ENCODE data around the gene LRRC26. TPM values are rescaled to one million over a fixed set of nuclear protein-coding genes. Genes with fewer than 3 reads are reported as not detected.

Gene LRRC26
- total RNA-seq, 1 experiment from 2014 or later = 2.4 TPM

DNA sequence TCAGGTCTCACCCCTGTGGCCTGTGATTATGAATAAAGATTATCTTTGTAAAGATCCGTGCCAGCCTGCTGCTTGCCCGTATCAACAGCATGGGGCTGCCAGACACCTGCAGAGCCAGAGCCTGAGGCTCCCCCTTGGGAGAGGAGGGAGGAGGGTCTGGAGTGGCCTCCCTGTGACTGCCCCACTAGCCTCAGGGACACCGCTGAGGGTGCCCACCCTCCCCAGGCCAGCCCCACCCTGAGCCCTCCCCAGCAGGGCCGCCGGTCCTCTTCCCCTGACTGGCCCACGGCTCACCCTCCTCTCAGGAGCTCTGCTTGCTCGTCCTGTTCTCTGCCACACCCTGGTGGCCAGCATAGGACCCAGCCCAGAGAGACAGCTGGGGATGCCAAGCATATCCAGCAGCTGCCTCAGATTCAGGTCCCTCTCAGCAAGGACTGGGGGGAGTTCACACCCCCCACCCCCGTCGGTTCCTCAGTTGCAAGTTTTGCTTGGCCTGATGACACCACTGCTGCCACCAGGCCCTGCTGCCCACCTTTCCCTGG, 20.5 kb upstream of the LRRC26 start:
- peaks cover 57% of the 10 kb centered on the region for H3K79me2 ChIP-seq (ENCODE audit: insufficient read depth, low read length)
- POLR2A ChIA-PET = interaction anchor here (0.7 to 3.5 kb wide), 2 partner anchors 8 to 64 kb away, joined by 3 to 20 read pairs; no protein-coding TSS in a partner anchor
- H3K27ac ChIP-seq (ENCODE audit: low read depth, low read length) = peak overlapping the region; percentile 99; the same call in 1 of the 2 replicates
- peak overlapping the region in 1 of 2 experiments; percentile 100; a peak in 2 of 4 replicates for H3K4me3 ChIP-seq (replicated peaks in 1 of 2; ENCODE audit: low read depth in 1 of 2, low read length in 2 of 2)
- CTCF ChIA-PET = interaction anchor here (0.7 to 1.3 kb wide), 3 partner anchors 70 to 155 kb away, joined by 3 to 4 read pairs (median 3); partner anchors contain the start of gene MAN1B1
- H3K36me3 ChIP-seq (ENCODE audit: control insufficient read depth in 1 of 2, insufficient read depth in 2 of 2, low read length in 2 of 2) = peaks cover 0 to 23% of the 10 kb centered on the region in 2 experiments; a peak in 1 of 4 replicates
- no peaks in the 10 kb centered on the region for H3K27me3 ChIP-seq (ENCODE audit: insufficient read depth, low read length)
- no peak for DNase-seq (ENCODE audit: low read depth, low spot score)
- RAD21 ChIA-PET (ENCODE audit: low non-redundant PET in 1 of 2, low total read pairs in 2 of 2, uncharacterized antibody in 2 of 2, unreplicated experiment in 2 of 2) = interaction anchor here in 1 of 2 experiments (0.6 kb wide), 1 partner anchor 33 kb away, joined by 5 read pairs; no protein-coding TSS in a partner anchor
- peaks cover 25 to 45% of the 10 kb centered on the region in 2 experiments for H3K4me1 ChIP-seq (ENCODE audit: control insufficient read depth in 1 of 2, insufficient read depth in 2 of 2, low read length in 2 of 2)
- BruUV-seq (replicated peaks) = no TSS peak
- no peaks in the 10 kb centered on the region for H3K9me3 ChIP-seq (ENCODE audit: control insufficient read depth in 1 of 2, insufficient read depth in 1 of 2, low read depth in 1 of 2, low read length in 2 of 2)
- intact Hi-C loops (cut with micrococcal nuclease) = no loop called here
- no peak for ATAC-seq
- peak overlapping the region; percentile 98 for H3K4me2 ChIP-seq (ENCODE audit: low read length)
- H2AFZ ChIP-seq (ENCODE audit: low read depth, low read length, poor library complexity, severe bottlenecking) = no peak overlapping the region
- peak overlapping the region; percentile 94 for H3K9ac ChIP-seq (ENCODE audit: low read length)
- H4K20me1 ChIP-seq (ENCODE audit: insufficient read depth) = no peaks in the 10 kb centered on the region
- no peaks in the 10 kb centered on the region for H3K9me2 ChIP-seq (ENCODE audit: insufficient read depth)
- TF ChIP-seq EZH2 (IDR thresholded peaks at IDR 0.05) (no peak), POLR2A (IDR thresholded peaks at IDR 0.05; ENCODE audit: borderline replicate concordance, extremely low read depth, insufficient read depth, insufficient read length) (no peak), POLR2AphosphoS5 (IDR thresholded peaks at IDR 0.05; ENCODE audit: low read depth, low read length) (0 out of 2 replicates have a peak, but pooled peaks have one; percentile 22)
- TF ChIP-seq, protein P1, sequence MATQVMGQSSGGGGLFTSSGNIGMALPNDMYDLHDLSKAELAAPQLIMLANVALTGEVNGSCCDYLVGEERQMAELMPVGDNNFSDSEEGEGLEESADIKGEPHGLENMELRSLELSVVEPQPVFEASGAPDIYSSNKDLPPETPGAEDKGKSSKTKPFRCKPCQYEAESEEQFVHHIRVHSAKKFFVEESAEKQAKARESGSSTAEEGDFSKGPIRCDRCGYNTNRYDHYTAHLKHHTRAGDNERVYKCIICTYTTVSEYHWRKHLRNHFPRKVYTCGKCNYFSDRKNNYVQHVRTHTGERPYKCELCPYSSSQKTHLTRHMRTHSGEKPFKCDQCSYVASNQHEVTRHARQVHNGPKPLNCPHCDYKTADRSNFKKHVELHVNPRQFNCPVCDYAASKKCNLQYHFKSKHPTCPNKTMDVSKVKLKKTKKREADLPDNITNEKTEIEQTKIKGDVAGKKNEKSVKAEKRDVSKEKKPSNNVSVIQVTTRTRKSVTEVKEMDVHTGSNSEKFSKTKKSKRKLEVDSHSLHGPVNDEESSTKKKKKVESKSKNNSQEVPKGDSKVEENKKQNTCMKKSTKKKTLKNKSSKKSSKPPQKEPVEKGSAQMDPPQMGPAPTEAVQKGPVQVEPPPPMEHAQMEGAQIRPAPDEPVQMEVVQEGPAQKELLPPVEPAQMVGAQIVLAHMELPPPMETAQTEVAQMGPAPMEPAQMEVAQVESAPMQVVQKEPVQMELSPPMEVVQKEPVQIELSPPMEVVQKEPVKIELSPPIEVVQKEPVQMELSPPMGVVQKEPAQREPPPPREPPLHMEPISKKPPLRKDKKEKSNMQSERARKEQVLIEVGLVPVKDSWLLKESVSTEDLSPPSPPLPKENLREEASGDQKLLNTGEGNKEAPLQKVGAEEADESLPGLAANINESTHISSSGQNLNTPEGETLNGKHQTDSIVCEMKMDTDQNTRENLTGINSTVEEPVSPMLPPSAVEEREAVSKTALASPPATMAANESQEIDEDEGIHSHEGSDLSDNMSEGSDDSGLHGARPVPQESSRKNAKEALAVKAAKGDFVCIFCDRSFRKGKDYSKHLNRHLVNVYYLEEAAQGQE (IDR thresholded peaks at IDR 0.05; ENCODE audit: low read depth) = no peak
- TF ChIP-seq, protein P2, sequence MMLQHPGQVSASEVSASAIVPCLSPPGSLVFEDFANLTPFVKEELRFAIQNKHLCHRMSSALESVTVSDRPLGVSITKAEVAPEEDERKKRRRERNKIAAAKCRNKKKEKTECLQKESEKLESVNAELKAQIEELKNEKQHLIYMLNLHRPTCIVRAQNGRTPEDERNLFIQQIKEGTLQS (IDR thresholded peaks at IDR 0.05) = no peak
- TF ChIP-seq, protein P3, sequence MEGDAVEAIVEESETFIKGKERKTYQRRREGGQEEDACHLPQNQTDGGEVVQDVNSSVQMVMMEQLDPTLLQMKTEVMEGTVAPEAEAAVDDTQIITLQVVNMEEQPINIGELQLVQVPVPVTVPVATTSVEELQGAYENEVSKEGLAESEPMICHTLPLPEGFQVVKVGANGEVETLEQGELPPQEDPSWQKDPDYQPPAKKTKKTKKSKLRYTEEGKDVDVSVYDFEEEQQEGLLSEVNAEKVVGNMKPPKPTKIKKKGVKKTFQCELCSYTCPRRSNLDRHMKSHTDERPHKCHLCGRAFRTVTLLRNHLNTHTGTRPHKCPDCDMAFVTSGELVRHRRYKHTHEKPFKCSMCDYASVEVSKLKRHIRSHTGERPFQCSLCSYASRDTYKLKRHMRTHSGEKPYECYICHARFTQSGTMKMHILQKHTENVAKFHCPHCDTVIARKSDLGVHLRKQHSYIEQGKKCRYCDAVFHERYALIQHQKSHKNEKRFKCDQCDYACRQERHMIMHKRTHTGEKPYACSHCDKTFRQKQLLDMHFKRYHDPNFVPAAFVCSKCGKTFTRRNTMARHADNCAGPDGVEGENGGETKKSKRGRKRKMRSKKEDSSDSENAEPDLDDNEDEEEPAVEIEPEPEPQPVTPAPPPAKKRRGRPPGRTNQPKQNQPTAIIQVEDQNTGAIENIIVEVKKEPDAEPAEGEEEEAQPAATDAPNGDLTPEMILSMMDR (IDR thresholded peaks at IDR 0.05 in 2 of 3, conservative IDR thresholded peaks at IDR 0.05 in 1 of 3; ENCODE audit: borderline replicate concordance in 1 of 3, insufficient read depth in 1 of 3, low read depth in 2 of 3, low read length in 2 of 3) = peak in 2 of 3 experiments; percentile 30 to 40; a peak in 3 of 6 replicates

Measured in HCT116 (cell line).